Measurements from ENCODE around the gene DSTN.

DNA sequence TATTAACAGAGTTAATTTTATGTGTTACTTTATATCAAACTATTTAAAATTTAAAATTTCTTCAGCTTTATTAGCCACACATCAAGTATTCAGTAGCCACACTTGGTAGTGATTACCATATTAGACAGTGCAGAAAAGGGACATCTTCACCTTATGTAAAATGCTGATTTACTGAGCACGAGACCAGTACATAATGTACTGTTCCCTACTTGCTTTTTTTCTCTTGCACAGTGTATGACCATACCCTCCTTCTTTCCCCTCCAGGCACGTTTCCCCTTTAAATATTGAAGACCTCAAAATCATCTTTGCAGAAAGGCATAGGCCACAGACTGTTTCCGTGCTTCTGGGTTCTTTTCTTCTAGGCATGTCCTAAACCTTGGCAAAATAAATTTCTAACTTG, 17.9 kb downstream of the DSTN start:
- TF ChIP-seq, protein P1, sequence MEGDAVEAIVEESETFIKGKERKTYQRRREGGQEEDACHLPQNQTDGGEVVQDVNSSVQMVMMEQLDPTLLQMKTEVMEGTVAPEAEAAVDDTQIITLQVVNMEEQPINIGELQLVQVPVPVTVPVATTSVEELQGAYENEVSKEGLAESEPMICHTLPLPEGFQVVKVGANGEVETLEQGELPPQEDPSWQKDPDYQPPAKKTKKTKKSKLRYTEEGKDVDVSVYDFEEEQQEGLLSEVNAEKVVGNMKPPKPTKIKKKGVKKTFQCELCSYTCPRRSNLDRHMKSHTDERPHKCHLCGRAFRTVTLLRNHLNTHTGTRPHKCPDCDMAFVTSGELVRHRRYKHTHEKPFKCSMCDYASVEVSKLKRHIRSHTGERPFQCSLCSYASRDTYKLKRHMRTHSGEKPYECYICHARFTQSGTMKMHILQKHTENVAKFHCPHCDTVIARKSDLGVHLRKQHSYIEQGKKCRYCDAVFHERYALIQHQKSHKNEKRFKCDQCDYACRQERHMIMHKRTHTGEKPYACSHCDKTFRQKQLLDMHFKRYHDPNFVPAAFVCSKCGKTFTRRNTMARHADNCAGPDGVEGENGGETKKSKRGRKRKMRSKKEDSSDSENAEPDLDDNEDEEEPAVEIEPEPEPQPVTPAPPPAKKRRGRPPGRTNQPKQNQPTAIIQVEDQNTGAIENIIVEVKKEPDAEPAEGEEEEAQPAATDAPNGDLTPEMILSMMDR (IDR thresholded peaks at IDR 0.05): no peak
- TF ChIP-seq POLR2A (IDR thresholded peaks at IDR 0.05): no peak

Measured in Peyer's patch (tissue), 4 donors.